NCI-H2081 treated with DMSO at 0.1 percent for 48 hours (cell line): ENCODE data around the gene ACVR1B.

ENCODE experiments used
- DNase-seq: peaks from one replicate; lab custom pipeline; 2025; lab: John Stamatoyannopoulos, UW

ACVR1B gene

GRCh38 chr12:51951199-51951842 lies at the start of gene ACVR1B:
ACVR1B (plus strand) TSS chr12:51951699; CDS start chr12:51951744, 45 bp downstream.
- peak; percentile 58 for DNase-seq

- DNase-seq = no peak
Measured at GRCh38 chr12:51901881-51902280, 49.6 kb upstream of the ACVR1B start.

GRCh38 chr12:51904951-51905470 lies 46.5 kb upstream of the ACVR1B start:
- DNase-seq = no peak

GRCh38 chr12:51905471-51906429 lies 45.7 kb upstream of the ACVR1B start:
- no peak for DNase-seq

- DNase-seq = no peak
Measured at GRCh38 chr12:51906430-51907082, 44.9 kb upstream of the ACVR1B start.

GRCh38 chr12:51907083-51907855 lies 44.2 kb upstream of the ACVR1B start, which contains the start of gene ACVRL1:
ACVRL1 (plus strand) TSS chr12:51907504; CDS start chr12:51912475, 4,971 bp downstream.
- DNase-seq = no peak

- no peak for DNase-seq
Measured at GRCh38 chr12:51907856-51908425, 43.6 kb upstream of the ACVR1B start.

- no peak for DNase-seq
Measured at GRCh38 chr12:51908876-51909592, 42.5 kb upstream of the ACVR1B start.

- DNase-seq = no peak
Measured at GRCh38 chr12:51910168-51910567, 41.3 kb upstream of the ACVR1B start.

GRCh38 chr12:51910691-51911090 lies 40.8 kb upstream of the ACVR1B start:
- no peak for DNase-seq

GRCh38 chr12:51911307-51911706 lies 40.2 kb upstream of the ACVR1B start:
- DNase-seq = no peak

GRCh38 chr12:51911788-51912711 lies 39.4 kb upstream of the ACVR1B start:
- no peak for DNase-seq

GRCh38 chr12:51913071-51914033 lies 38.1 kb upstream of the ACVR1B start:
- DNase-seq = no peak

GRCh38 chr12:51914034-51914923 lies 37.2 kb upstream of the ACVR1B start:
- DNase-seq = no peak

- DNase-seq = no peak
Measured at GRCh38 chr12:51915003-51915625, 36.4 kb upstream of the ACVR1B start.

- DNase-seq = no peak
Measured at GRCh38 chr12:51915951-51916350, 35.5 kb upstream of the ACVR1B start.
